SK-N-SH (cell line): ENCODE data around the gene MAMSTR. TPM values are rescaled to one million over a fixed set of nuclear protein-coding genes. Genes with fewer than 3 reads are reported as not detected.
"Not testable (repeated sequence)": the region's sequence is repeated elsewhere in the genome, so short reads cannot be mapped to it uniquely, and the experiment has no call there.

Experiments used
- CTCF ChIA-PET: fragments of 300-600, 350-600 bp; formaldehyde crosslinking; extraction: SDS; loops from one replicate; lab custom pipeline; 2021; lab: Yijun Ruan, JAX
- POLR2A ChIA-PET: fragments of 350-600 bp; sonication (Branson Sonifier 250); formaldehyde crosslinking; extraction: SDS; loops from one replicate; lab custom pipeline; 2020; ENCODE audit warnings: antibody characterized with exemption, inconsistent platforms; lab: Yijun Ruan, JAX
- DNase-seq: peaks from one replicate; pipeline ENCODE4 v3.0.0; 2012
- H2AFZ ChIP-seq: fragments of 200-600 bp; sonication (generic); 2 replicates; pipeline ENCODE4 v1.8.1; 2016; ENCODE audit warnings: antibody characterized with exemption, mild to moderate bottlenecking, low read depth
- H3F3A ChIP-seq: fragments of 200-600 bp; sonication (generic); replicated peaks from 2 replicates; pipeline ENCODE3; 2016; ENCODE audit warnings: antibody characterized with exemption, mild to moderate bottlenecking; ENCODE audit not compliant: insufficient read depth
- H3K27ac ChIP-seq, 2 experiments: fragments of 200-500 bp in 1 of 2; fragments of 200-600 bp in 1 of 2; sonication (Bioruptor generic) in 1 of 2; sonication (generic), shearing (Covaris generic) in 1 of 2; 2 replicates each; pipeline versions ENCODE4 v1.5.1 to v1.6.1; 2014 to 2016; ENCODE audit warnings: low read depth in 2 of 2, inconsistent platforms in 1 of 2, low read length in 1 of 2, mild to moderate bottlenecking in 1 of 2, mixed read lengths in 1 of 2
- H3K27me3 ChIP-seq: fragments of 200-600 bp; sonication (generic), shearing (Covaris generic); 2 replicates; pipeline ENCODE4 v1.6.1; 2016; ENCODE audit warnings: mixed run types; ENCODE audit not compliant: insufficient read depth
- H3K36me3 ChIP-seq, 2 experiments: fragments of 200-500 bp in 1 of 2; fragments of 200-600 bp in 1 of 2; sonication (Bioruptor generic) in 1 of 2; sonication (generic) in 1 of 2; replicated peaks in 1 of 2; 2 replicates each; pipeline versions ENCODE3 to v1.5.1; 2014 to 2016; ENCODE audit warnings: low read length in 1 of 2, mild to moderate bottlenecking in 1 of 2; ENCODE audit not compliant: insufficient read depth in 2 of 2, control insufficient read depth in 1 of 2
- H3K4me1 ChIP-seq, 2 experiments: fragments of 200-500 bp in 1 of 2; fragments of 200-600 bp in 1 of 2; sonication (Bioruptor generic) in 1 of 2; sonication (generic), shearing (Covaris generic) in 1 of 2; 2 replicates each; pipeline versions ENCODE4 v1.5.1 to v1.6.1; 2014 to 2016; ENCODE audit warnings: low read depth in 1 of 2, low read length in 1 of 2, mixed run types in 1 of 2; ENCODE audit not compliant: insufficient read depth in 2 of 2, control insufficient read depth in 1 of 2
- H3K4me2 ChIP-seq: fragments of 200-600 bp; sonication (generic), shearing (Covaris generic); 2 replicates; pipeline ENCODE4 v1.6.1; 2017; ENCODE audit warnings: mixed run types
- H3K4me3 ChIP-seq, 2 experiments: fragments of 200-500 bp in 1 of 2; fragments of 200-600 bp in 1 of 2; sonication (Bioruptor generic) in 1 of 2; sonication (generic), shearing (Covaris generic) in 1 of 2; 2 replicates each; pipeline versions ENCODE4 v1.5.1 to v1.8.1; 2014 to 2016; ENCODE audit warnings: low read depth in 2 of 2, inconsistent platforms in 1 of 2, low read length in 1 of 2, mild to moderate bottlenecking in 1 of 2, mixed read lengths in 1 of 2, moderate library complexity in 1 of 2
- H3K79me2 ChIP-seq: fragments of 200-600 bp; sonication (generic); 2 replicates; pipeline ENCODE4 v1.8.1; 2017; ENCODE audit warnings: mild to moderate bottlenecking; ENCODE audit not compliant: insufficient read depth
- H3K9ac ChIP-seq: fragments of 200-600 bp; sonication (generic); 2 replicates; pipeline ENCODE4 v1.6.1; 2017; ENCODE audit warnings: mixed run types
- H3K9me2 ChIP-seq: fragments of 200-600 bp; sonication (generic); 2 replicates; pipeline ENCODE4 v1.6.1; 2017; ENCODE audit warnings: mixed run types
- H3K9me3 ChIP-seq: fragments of 200-600 bp; sonication (generic); 2 replicates; pipeline ENCODE4 v1.6.1; 2017; ENCODE audit warnings: mixed run types, mild to moderate bottlenecking, moderate library complexity
- H4K20me1 ChIP-seq: fragments of 200-600 bp; sonication (generic); 2 replicates; pipeline ENCODE4 v1.6.1; 2017; ENCODE audit warnings: mild to moderate bottlenecking, mixed run types; ENCODE audit not compliant: insufficient read depth
- FOXM1 ChIP-seq: IDR thresholded peaks from 2 replicates; pipeline ENCODE4 v1.4.0; 2012; ENCODE audit warnings: low read depth, mild to moderate bottlenecking
- MXI1 ChIP-seq: IDR thresholded peaks from 2 replicates; pipeline ENCODE4 v1.6.1; 2012; ENCODE audit warnings: mild to moderate bottlenecking, low read depth, low read length, improper control_type of control experiment
- TEAD4 ChIP-seq: IDR thresholded peaks from 2 replicates; pipeline ENCODE4 v1.4.0; 2012; ENCODE audit warnings: mild to moderate bottlenecking, borderline replicate concordance; ENCODE audit not compliant: insufficient read depth
- WGBS: methylation state at CpG from one replicate; pipeline ENCODE4 v1.1.6; 2017; ENCODE audit warnings: low lambda C conversion rate; 5-methylcytosine and 5-hydroxymethylcytosine counted together
- polyA plus RNA-seq, 3 experiments: library from polyadenylated mRNA; depleted of rRNA; stranded (reverse); fragments of >200 nt; gene quantifications; 2 replicates each; pipeline ENCODE4 v1.2.3, GENCODE V29; 2012

The MAMSTR gene
- 0.70 and 1.1 TPM in 2 replicates for polyA plus RNA-seq (2012; rRNA removed)
- polyA plus RNA-seq (2012; cell fraction: cytosol; rRNA removed): 0.33 and 0.63 TPM in 2 replicates
- 3.2 and 3.4 TPM in 2 replicates for polyA plus RNA-seq (2012; cell fraction: nucleus; rRNA removed)

GRCh38 chr19:48719263-48720171 lies at the start of gene MAMSTR:
Gene MAMSTR, minus strand, starts transcription at chr19:48719725. Its CDS starts 694 bp downstream, at chr19:48719031.
- H3K9me2 ChIP-seq: no peaks in the 10 kb centered on the region
- no peaks in the 10 kb centered on the region for H3K9me3 ChIP-seq
- TF ChIP-seq TEAD4: no peak
- peaks cover 10 to 30% of the 10 kb centered on the region in 2 experiments; a peak in 2 of 4 replicates for H3K4me1 ChIP-seq
- H3K4me2 ChIP-seq: peak within 1 kb of the TSS; percentile 56
- no peak within 1 kb of the TSS; the same call in 1 of the 2 replicates for H2AFZ ChIP-seq
- H3K9ac ChIP-seq: peak within 1 kb of the TSS; percentile 84; the same call in 1 of the 2 replicates
- no peaks in the 10 kb centered on the region for H3K36me3 ChIP-seq
- ChIA-PET POLR2A (no interaction called here), CTCF (interaction anchor here (0.8 to 2.6 kb wide), 2 partner anchors 20 to 26 kb away, joined by 3 to 13 read pairs; no protein-coding TSS in a partner anchor)
- peak within 1 kb of the TSS in 1 of 2 experiments; percentile 62; a peak in 2 of 4 replicates for H3K4me3 ChIP-seq
- H3K27me3 ChIP-seq: no peaks in the 10 kb centered on the region
- 96% methylated on average over 26 of the region's 33 CpGs for WGBS
- H3K79me2 ChIP-seq: peaks cover 9% of the 10 kb centered on the region
- no peak for DNase-seq
- H3K27ac ChIP-seq: peak within 1 kb of the TSS; percentile 87 to 88; a peak in 2 of 4 replicates
- peaks cover 6% of the 10 kb centered on the region for H3F3A ChIP-seq
- H4K20me1 ChIP-seq: no peaks in the 10 kb centered on the region

GRCh38 chr19:48768994-48769713 lies 49.6 kb upstream of the MAMSTR start:
- H3K4me3 ChIP-seq: no peak overlapping the region
- H3K27me3 ChIP-seq: peaks cover 29% of the 10 kb centered on the region
- DNase-seq: no peak
- H3K4me2 ChIP-seq: no peak overlapping the region
- 51% methylated on average over 11 of the region's 11 CpGs for WGBS
- H4K20me1 ChIP-seq: no peaks in the 10 kb centered on the region
- H3K9ac ChIP-seq: no peak overlapping the region
- no peaks in the 10 kb centered on the region for H3K36me3 ChIP-seq
- TF ChIP-seq FOXM1 (no peak), MXI1 (no peak)
- H3K9me2 ChIP-seq: no peaks in the 10 kb centered on the region
- H3K27ac ChIP-seq: no peak overlapping the region
- no peaks in the 10 kb centered on the region for H3K79me2 ChIP-seq
- ChIA-PET CTCF (interaction anchor here (1.1 to 2.0 kb wide), 2 partner anchors 10 to 19 kb away, joined by 3 to 4 read pairs; no protein-coding TSS in a partner anchor), POLR2A (no interaction called here)
- H3K4me1 ChIP-seq: no peaks in the 10 kb centered on the region
- H2AFZ ChIP-seq: no peak overlapping the region
- H3K9me3 ChIP-seq: no peaks in the 10 kb centered on the region
- H3F3A ChIP-seq: no peaks in the 10 kb centered on the region

- H3F3A ChIP-seq, POLR2A ChIA-PET, H3K4me3 ChIP-seq, H3K36me3 ChIP-seq, DNase-seq, H3K79me2 ChIP-seq, H2AFZ ChIP-seq, H3K27ac ChIP-seq, H3K9me3 ChIP-seq, H3K4me1 ChIP-seq, H3K9ac ChIP-seq, H3K4me2 ChIP-seq, H4K20me1 ChIP-seq, H3K9me2 ChIP-seq: not testable (repeated sequence)
- H3K27me3 ChIP-seq: peaks cover 38% of the 10 kb centered on the region
- 10% methylated on average over 6 of the region's 6 CpGs for WGBS
- CTCF ChIA-PET: interaction anchor here (1.7 kb wide), 1 partner anchor 19 kb away, joined by 7 read pairs; no protein-coding TSS in a partner anchor
These were observed 48.7 kb upstream of the MAMSTR start for GRCh38 chr19:48768171-48768753.

- CTCF ChIA-PET: interaction anchor here (1.4 to 1.9 kb wide), 2 partner anchors 27 to 70 kb away, joined by 3 to 5 read pairs; partner anchors contain the start of gene HSD17B14
- H3K9me2 ChIP-seq, H3F3A ChIP-seq, POLR2A ChIA-PET, H3K4me2 ChIP-seq, H3K9me3 ChIP-seq, H3K27ac ChIP-seq, H3K4me3 ChIP-seq, H3K36me3 ChIP-seq, H3K9ac ChIP-seq, H3K4me1 ChIP-seq, H3K79me2 ChIP-seq, DNase-seq, H4K20me1 ChIP-seq, H2AFZ ChIP-seq: not testable (repeated sequence)
- WGBS: 14% methylated on average over 5 of the region's 5 CpGs
- peaks cover 47% of the 10 kb centered on the region for H3K27me3 ChIP-seq
These were observed 46.3 kb upstream of the MAMSTR start for GRCh38 chr19:48765816-48766215.
